ENCODE results near the gene SYT8. TPM values are rescaled to one million over a fixed set of nuclear protein-coding genes. Genes with fewer than 3 reads are reported as not detected.

Gene SYT8
- total RNA-seq (not detected in 2 replicates), polyA plus RNA-seq (not detected in 2 replicates), polyA minus RNA-seq (not detected in 2 replicates)
- total RNA-seq (2013): not detected

- TF ChIP-seq EZH2 (IDR thresholded peaks at IDR 0.05; ENCODE audit: borderline replicate concordance, insufficient read depth, low read depth, low read length, poor library complexity, severe bottlenecking): no peak
- TF ChIP-seq, protein P1, sequence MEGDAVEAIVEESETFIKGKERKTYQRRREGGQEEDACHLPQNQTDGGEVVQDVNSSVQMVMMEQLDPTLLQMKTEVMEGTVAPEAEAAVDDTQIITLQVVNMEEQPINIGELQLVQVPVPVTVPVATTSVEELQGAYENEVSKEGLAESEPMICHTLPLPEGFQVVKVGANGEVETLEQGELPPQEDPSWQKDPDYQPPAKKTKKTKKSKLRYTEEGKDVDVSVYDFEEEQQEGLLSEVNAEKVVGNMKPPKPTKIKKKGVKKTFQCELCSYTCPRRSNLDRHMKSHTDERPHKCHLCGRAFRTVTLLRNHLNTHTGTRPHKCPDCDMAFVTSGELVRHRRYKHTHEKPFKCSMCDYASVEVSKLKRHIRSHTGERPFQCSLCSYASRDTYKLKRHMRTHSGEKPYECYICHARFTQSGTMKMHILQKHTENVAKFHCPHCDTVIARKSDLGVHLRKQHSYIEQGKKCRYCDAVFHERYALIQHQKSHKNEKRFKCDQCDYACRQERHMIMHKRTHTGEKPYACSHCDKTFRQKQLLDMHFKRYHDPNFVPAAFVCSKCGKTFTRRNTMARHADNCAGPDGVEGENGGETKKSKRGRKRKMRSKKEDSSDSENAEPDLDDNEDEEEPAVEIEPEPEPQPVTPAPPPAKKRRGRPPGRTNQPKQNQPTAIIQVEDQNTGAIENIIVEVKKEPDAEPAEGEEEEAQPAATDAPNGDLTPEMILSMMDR (IDR thresholded peaks at IDR 0.05): no peak
- Histone ChIP-seq H3K4me1 (ENCODE audit: control insufficient read depth in 2 of 2, insufficient read depth in 2 of 2, low read length in 2 of 2) (peaks cover 29 to 36% of the 10 kb centered on the region in 2 donors), H3K9ac (ENCODE audit: low read length) (no peak within 1 kb of the TSS), H2AFZ (ENCODE audit: insufficient read depth, low read depth, low read length, poor library complexity, severe bottlenecking) (no peak within 1 kb of the TSS), H4K20me1 (ENCODE audit: control insufficient read depth, insufficient read depth, low read length, poor library complexity, severe bottlenecking) (no peaks in the 10 kb centered on the region), H3K79me2 (ENCODE audit: control insufficient read depth, insufficient read depth, low read length) (peaks cover 21% of the 10 kb centered on the region), H3K27me3 (replicated peaks in 1 of 4; ENCODE audit: control extremely low read depth in 1 of 4, control insufficient read depth in 3 of 4, insufficient read depth in 4 of 4, low read length in 3 of 4) (peaks cover 0 to 28% (median 5%) of the 10 kb centered on the region in 4 experiments), H3K9me3 (ENCODE audit: control extremely low read depth in 1 of 3, control insufficient read depth in 2 of 3, insufficient read depth in 1 of 3, low read length in 2 of 3) (no peaks in the 10 kb centered on the region), H3K36me3 (replicated peaks in 1 of 2; ENCODE audit: control extremely low read depth in 1 of 2, control insufficient read depth in 1 of 2, extremely low read depth in 1 of 2, insufficient read depth in 2 of 2, low read length in 1 of 2) (no peaks in the 10 kb centered on the region), H3K4me2 (replicated peaks; ENCODE audit: low read depth, low read length, poor library complexity, severe bottlenecking) (no peak within 1 kb of the TSS), H3K27ac (ENCODE audit: low read length in 2 of 2) (no peak within 1 kb of the TSS), H3K4me3 (ENCODE audit: control extremely low read depth in 1 of 5, extremely low read depth in 1 of 5, insufficient read depth in 1 of 5, low read depth in 2 of 5, low read length in 4 of 5) (no peak within 1 kb of the TSS)
- Mint-ChIP-seq H3K4me1 (peaks cover 16% of the 10 kb centered on the region), H3K27ac (peak within 1 kb of the TSS; percentile 37), H3K27me3 (peaks cover 4% of the 10 kb centered on the region), H3K4me3 (no peak within 1 kb of the TSS), H3K9me3 (ENCODE audit: insufficient read depth) (no peaks in the 10 kb centered on the region)
- WGBS (ENCODE audit: insufficient coverage): 89% methylated on average over 21 of the region's 26 CpGs
- CTCF ChIA-PET: interaction anchor here (0.6 to 10.0 kb wide), 9 partner anchors 13 to 317 kb away, joined by 3 to 394 read pairs (median 15); partner anchors contain the start of gene MRPL23
- intact Hi-C loops (cut with micrococcal nuclease): no loop called here
- POLR2A ChIA-PET: no interaction called here
- no peak for ATAC-seq (ENCODE audit: low read depth)
- peak; percentile 8 for DNase-seq
These were observed at the start of gene SYT8 for GRCh38 chr11:1834779-1835670. Gene SYT8 (plus strand): TSS chr11:1834990. CDS start chr11:1835106, 116 bp downstream.

Data from B cell (primary cell).